ENCODE results near the gene RFX4. TPM values are rescaled to one million over a fixed set of nuclear protein-coding genes. Genes with fewer than 3 reads are reported as not detected.
A peak's percentile ranks its signal among the peaks of the same experiment; 100 is the strongest.

The RFX4 gene
- total RNA-seq, 2 donors from 2014 or later: not detected

DNA sequence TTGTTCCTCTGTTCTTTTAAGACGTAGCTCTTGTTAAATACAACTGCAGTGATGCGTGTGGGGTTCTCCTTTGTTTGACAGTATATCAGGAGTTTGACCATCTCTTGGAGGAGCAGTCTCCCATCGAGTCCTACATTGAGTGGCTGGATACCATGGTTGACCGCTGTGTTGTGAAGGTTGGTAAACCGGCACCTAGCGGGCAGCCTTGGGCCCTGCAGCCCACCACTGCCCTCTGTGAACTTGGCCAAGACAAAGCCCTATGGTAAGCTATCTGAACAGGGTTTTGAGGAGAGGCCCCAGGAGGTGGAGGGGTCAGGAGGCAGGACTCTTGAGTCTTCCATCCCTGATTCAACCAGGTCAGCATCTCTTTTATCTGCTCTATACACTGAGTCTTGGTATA, 137.1 kb downstream of the RFX4 start:
- Histone ChIP-seq H3K36me3 (no peaks in the 10 kb centered on the region), H3K9me3 (no peaks in the 10 kb centered on the region), H3K4me3 (no peak overlapping the region), H3K4me1 (no peaks in the 10 kb centered on the region), H3K27ac (no peak overlapping the region), H3K27me3 (no peaks in the 10 kb centered on the region)
- TF ChIP-seq, protein P1, sequence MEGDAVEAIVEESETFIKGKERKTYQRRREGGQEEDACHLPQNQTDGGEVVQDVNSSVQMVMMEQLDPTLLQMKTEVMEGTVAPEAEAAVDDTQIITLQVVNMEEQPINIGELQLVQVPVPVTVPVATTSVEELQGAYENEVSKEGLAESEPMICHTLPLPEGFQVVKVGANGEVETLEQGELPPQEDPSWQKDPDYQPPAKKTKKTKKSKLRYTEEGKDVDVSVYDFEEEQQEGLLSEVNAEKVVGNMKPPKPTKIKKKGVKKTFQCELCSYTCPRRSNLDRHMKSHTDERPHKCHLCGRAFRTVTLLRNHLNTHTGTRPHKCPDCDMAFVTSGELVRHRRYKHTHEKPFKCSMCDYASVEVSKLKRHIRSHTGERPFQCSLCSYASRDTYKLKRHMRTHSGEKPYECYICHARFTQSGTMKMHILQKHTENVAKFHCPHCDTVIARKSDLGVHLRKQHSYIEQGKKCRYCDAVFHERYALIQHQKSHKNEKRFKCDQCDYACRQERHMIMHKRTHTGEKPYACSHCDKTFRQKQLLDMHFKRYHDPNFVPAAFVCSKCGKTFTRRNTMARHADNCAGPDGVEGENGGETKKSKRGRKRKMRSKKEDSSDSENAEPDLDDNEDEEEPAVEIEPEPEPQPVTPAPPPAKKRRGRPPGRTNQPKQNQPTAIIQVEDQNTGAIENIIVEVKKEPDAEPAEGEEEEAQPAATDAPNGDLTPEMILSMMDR (IDR thresholded peaks at IDR 0.05): no peak
- no peak for DNase-seq (ENCODE audit: low spot score)

DNA sequence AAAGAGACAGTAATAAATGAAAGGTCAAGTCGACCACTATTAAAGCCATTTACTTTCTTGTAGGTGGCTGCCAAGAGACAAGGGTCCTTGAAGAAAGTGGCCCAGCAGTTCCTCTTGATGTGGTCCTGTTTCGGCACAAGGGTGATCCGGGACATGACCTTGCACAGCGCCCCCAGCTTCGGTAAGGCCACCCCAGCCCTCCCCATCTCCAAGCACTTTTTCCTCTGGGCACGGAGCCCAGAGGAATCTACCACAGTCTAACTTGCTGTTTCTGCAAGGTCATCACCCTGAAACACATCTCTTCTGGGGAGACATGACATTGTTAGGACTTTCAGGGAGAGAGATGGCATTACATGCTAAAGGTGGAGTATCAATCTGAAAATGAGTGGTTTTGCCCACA, 137.9 kb downstream of the RFX4 start:
- no peaks in the 10 kb centered on the region for H3K36me3 ChIP-seq
- no peak overlapping the region for H3K27ac ChIP-seq
- TF ChIP-seq, protein P1 (IDR thresholded peaks at IDR 0.05): no peak
- no peak for DNase-seq (ENCODE audit: low spot score)
- H3K27me3 ChIP-seq: no peaks in the 10 kb centered on the region
- H3K4me1 ChIP-seq: no peaks in the 10 kb centered on the region
- H3K9me3 ChIP-seq: no peaks in the 10 kb centered on the region
- H3K4me3 ChIP-seq: no peak overlapping the region

DNA sequence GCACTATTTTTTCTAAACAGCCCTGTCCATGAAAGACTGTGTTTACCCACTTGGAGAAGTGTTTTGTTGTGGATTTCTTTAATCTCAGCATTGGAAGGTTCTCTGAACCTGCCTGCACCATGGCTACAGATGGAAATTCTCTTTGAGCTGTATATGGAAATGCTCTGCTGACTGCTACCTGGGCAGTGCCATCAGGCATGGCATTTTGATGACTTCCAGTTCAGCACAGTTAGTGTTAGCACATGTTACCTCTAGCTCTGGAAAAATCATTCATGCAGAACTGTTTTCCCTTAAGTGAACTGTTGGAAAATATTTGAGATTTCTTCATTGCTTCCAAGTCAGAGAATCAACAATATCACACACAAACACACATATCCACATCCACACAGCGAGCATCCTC, 139.1 kb downstream of the RFX4 start:
- Histone ChIP-seq H3K27ac (no peak overlapping the region), H3K9me3 (no peaks in the 10 kb centered on the region), H3K27me3 (no peaks in the 10 kb centered on the region), H3K36me3 (no peaks in the 10 kb centered on the region), H3K4me1 (no peaks in the 10 kb centered on the region), H3K4me3 (no peak overlapping the region)
- TF ChIP-seq, protein P1 (IDR thresholded peaks at IDR 0.05): no peak
- no peak for DNase-seq (ENCODE audit: low spot score)

DNA sequence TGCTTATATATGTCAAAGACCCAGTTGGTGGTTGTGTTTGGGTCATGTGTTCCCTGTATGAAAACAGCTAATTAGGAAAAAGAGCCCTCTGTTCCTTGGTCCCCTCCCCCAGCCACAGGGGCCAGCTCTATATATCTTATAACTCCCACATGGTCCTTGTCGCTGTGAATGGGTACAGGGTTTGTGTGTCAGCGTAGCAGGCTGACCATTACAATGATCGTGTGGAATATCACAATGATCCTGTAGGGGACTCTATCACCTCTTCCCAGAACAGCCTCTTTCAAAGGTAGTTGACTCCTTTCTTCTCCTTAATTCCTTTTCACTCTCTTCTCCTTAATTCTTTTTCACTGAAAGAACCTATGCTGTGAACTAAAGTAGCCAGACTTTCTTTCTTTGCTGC, 140.0 kb downstream of the RFX4 start:
- Histone ChIP-seq H3K4me1 (no peaks in the 10 kb centered on the region), H3K27ac (no peak overlapping the region), H3K27me3 (no peaks in the 10 kb centered on the region), H3K4me3 (no peak overlapping the region), H3K9me3 (no peaks in the 10 kb centered on the region), H3K36me3 (no peaks in the 10 kb centered on the region)
- no peak for DNase-seq (ENCODE audit: low spot score)
- TF ChIP-seq, protein P1 (IDR thresholded peaks at IDR 0.05): peak in 1 of 2 donors; percentile 25

DNA sequence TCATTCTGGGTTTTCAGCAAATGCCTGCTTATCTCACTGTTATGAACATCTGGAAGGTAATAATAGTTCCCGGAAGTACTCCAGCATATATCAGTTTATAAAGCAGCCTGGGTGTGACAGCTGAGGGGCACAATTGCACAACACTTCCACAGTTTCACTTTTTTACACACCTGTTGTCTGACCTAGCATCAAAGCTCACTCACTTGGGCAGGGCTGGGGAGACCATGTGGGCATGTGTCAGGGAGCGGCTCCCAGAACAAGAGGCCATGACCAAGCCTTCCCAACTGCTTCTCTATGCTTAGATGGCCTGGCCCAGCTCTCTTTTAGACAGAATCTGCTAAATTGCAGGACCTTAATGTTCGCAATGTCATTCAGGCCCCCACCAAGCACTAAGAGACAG, 140.6 kb downstream of the RFX4 start:
- Histone ChIP-seq H3K27me3 (no peaks in the 10 kb centered on the region), H3K9me3 (no peaks in the 10 kb centered on the region)
- no peak for DNase-seq (ENCODE audit: low spot score)

DNA sequence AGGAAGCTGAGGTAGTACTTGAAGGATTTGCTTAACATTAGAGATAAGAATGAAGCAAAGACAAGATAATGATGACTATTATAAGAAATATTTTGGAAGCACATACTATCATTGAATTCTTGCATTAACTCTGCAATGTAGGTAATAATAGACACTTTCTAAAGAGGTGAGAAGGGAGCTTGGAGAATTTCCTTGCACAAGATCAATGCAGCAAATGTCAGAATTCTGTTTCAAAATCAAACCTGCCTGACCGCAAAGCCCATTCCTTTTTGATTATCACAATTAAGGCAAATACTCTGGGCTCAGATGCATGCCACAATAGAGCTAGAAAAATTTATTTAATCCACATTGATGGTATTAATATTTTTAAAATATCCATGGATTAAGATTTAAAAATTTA, 141.3 kb downstream of the RFX4 start:
- H3K27me3 ChIP-seq: no peaks in the 10 kb centered on the region
- no peak for DNase-seq (ENCODE audit: low spot score)
- H3K4me1 ChIP-seq: no peaks in the 10 kb centered on the region
- H3K36me3 ChIP-seq: no peaks in the 10 kb centered on the region
- H3K27ac ChIP-seq: no peak overlapping the region
- TF ChIP-seq, protein P1 (IDR thresholded peaks at IDR 0.05): no peak
- H3K4me3 ChIP-seq: no peak overlapping the region
- H3K9me3 ChIP-seq: no peaks in the 10 kb centered on the region

More for the DNA sequence above, 140.6 kb downstream of the RFX4 start:
- Histone ChIP-seq H3K27ac (no peak overlapping the region), H3K4me3 (no peak overlapping the region), H3K36me3 (no peaks in the 10 kb centered on the region), H3K4me1 (no peaks in the 10 kb centered on the region)
- TF ChIP-seq, protein P1 (IDR thresholded peaks at IDR 0.05): no peak

Data from right atrium auricular region (tissue), 2 donors.